Sigmoid colon (tissue), 7 donors: ENCODE measurements around the gene CRTC3. TPM values are rescaled to one million over a fixed set of nuclear protein-coding genes. Genes with fewer than 3 reads are reported as not detected.

ENCODE experiments used
- DNase-seq: peaks from one replicate; pipeline ENCODE4 v3.0.0-alpha.2; 2019
- H3K27ac ChIP-seq, 4 donors: fragments of 200-600 bp; sonication (generic); one replicate each; pipeline ENCODE4 v1.5.1; 2016 to 2019; ENCODE audit warnings: mild to moderate bottlenecking in 1 of 4
- H3K27me3 ChIP-seq, 3 donors: fragments of 200-600 bp; sonication (generic); one replicate each; pipeline ENCODE4 v1.5.1; 2019; ENCODE audit warnings: mild to moderate bottlenecking in 1 of 3
- H3K36me3 ChIP-seq, 4 donors: fragments of 200-600 bp; sonication (generic); one replicate each; pipeline ENCODE4 v1.5.1; 2016 to 2019
- H3K4me1 ChIP-seq, 4 donors: fragments of 200-600 bp; sonication (generic); one replicate each; pipeline ENCODE4 v1.5.1; 2017 to 2019
- H3K4me3 ChIP-seq, 4 donors: fragments of 200-600 bp; sonication (generic); one replicate each; pipeline ENCODE4 v1.5.1; 2017 to 2019; ENCODE audit warnings: mild to moderate bottlenecking in 2 of 4, moderate library complexity in 1 of 4
- H3K9me3 ChIP-seq, 4 donors: fragments of 200-600 bp in 3 of 4; sonication (generic) in 3 of 4; one replicate each; pipeline versions ENCODE4 v1.5.1 to v1.6.1; 2013 to 2019
- EP300 ChIP-seq, 4 donors: sonication (generic); formaldehyde crosslinking; IDR thresholded peaks; one replicate each; pipeline ENCODE4 v1.6.1; 2017; ENCODE audit warnings: antibody characterized with exemption in 4 of 4
- POLR2A ChIP-seq, 2 donors: fragments of 450-650 bp; IDR thresholded peaks; one replicate each; pipeline ENCODE4 v1.6.1; 2016; ENCODE audit warnings: antibody characterized with exemption in 2 of 2, mild to moderate bottlenecking in 2 of 2, moderate library complexity in 2 of 2
- POLR2AphosphoS5 ChIP-seq, 4 donors: sonication (generic); formaldehyde crosslinking; IDR thresholded peaks; one replicate each; pipeline ENCODE4 v1.6.1; 2017; ENCODE audit warnings: antibody characterized with exemption in 4 of 4
- WGBS, 2 donors: extraction: QIAGEN DNeasy Blood & Tissue Kit; methylation state at CpG; one replicate each; pipeline ENCODE4 v1.1.7; 2013; 5-methylcytosine and 5-hydroxymethylcytosine counted together
- intact Hi-C: fragments of 100-400 bp; cut with DNase I; formaldehyde crosslinking; loops from one replicate; pipeline ENCODE4 v1.15.1; 2023
- polyA plus RNA-seq, 3 donors: library from polyadenylated mRNA; stranded (reverse); fragments of 200-250 nt; gene quantifications; one replicate each; pipeline ENCODE4 v1.2.3, GENCODE V29; 2013
- total RNA-seq, 4 donors: library from RNA; depleted of rRNA; stranded (reverse); fragments of >200 nt; gene quantifications; one replicate each; pipeline ENCODE4 v1.1.0, GENCODE V29; 2016
- TF ChIP-seq, protein P1 (sequence below), 4 experiments: fragments of 450-650 bp in 3 of 4; fragments of 200-600 bp in 1 of 4; IDR thresholded peaks; one replicate each; pipeline ENCODE4 v1.5.1; 2016 to 2019; ENCODE audit warnings: antibody characterized with exemption in 4 of 4, mild to moderate bottlenecking in 3 of 4, moderate library complexity in 2 of 4
- donor health status: healthy with polysubstance abuse.
- donor health status: Bipolar disorder and iron deficiency.
- donor health status: healthy.

Gene CRTC3
- total and polyA plus RNA-seq, 7 donors: 5.4 to 64.0 (median 27.6) TPM

DNA sequence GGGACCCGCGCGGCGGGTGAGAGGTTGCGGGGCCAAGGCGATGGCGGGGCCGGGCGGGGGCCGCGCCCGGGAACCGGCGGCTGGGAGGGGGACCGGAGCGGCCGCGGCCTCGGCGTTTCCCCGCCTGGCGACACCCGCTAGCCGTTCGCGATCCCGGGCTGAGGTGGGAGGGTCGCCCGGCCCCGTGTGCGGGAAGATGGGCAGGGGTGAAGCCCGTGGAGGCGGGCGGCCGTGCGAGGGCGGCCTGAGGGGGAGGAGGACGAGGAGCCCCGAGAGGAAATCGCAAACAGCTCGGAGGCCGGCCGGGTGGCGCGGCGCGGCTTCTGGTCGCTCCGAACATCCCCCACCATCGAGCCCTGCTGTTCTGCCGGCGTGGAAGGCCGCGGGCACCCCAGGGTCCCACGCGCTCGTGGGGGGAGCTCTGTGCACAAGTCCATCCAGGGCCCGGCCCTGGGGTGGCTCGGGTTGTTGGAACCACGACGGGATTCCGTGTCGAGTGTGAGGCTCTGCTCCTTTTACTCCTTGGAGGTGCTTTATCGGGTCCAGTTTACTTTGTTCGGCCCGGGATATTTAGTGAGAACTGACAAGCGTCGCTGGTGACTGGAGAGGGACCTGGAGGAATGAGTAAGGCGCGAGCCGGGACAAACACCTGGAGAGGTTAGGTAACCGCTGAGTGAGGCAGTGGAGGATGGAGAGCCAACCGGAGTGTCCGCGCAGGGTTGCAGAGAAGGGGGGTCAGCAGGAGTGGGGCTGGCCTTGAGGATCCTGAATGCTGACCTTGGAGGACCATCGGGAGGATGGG is 728 bp downstream of the CRTC3 start:
- intact Hi-C loops: loop anchor here (10.0 kb wide), 1 partner anchor 354 kb away; the partner anchor contains the start of gene FES
- peaks cover 0 to 47% (median 42%) of the 10 kb centered on the region in 4 donors for H3K4me1 ChIP-seq
- peak; percentile 70 for DNase-seq

DNA sequence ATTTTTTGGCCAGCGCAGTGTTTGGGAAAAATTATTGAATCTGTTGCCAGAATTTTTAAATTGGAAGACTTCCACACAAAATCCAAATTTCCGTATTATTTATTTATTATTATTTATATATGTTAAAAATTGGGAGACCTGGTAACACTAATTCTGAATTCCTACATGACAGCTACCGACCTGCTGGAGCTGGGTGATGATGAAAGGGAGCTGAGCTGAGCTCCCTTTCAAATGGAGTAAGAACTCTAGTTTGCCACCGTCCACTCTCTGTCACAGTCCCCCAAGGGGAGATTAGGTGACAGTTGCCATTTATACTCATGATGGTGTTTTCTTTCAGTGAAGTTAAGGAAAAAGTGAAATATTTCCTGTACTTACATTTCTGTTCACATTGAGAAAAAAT is 1.4 kb downstream of the CRTC3 start:
- H3K4me1 ChIP-seq: peaks cover 0 to 54% (median 49%) of the 10 kb centered on the region in 4 donors
- H3K4me3 ChIP-seq: peak overlapping the region; percentile 73 to 83 (median 78)
- no peaks in the 10 kb centered on the region for H3K9me3 ChIP-seq
- intact Hi-C loops: loop anchor here (10.0 kb wide), 1 partner anchor 354 kb away; the partner anchor contains the start of gene FES
- H3K27me3 ChIP-seq: no peaks in the 10 kb centered on the region
- no peak for DNase-seq
- no peaks in the 10 kb centered on the region for H3K36me3 ChIP-seq
- 53 to 56% methylated on average over 4 of the region's 4 CpGs for WGBS, 2 donors
- H3K27ac ChIP-seq: peak overlapping the region; percentile 94 to 99 (median 96)
- TF ChIP-seq POLR2AphosphoS5 (IDR thresholded peaks at IDR 0.05) (no peak), POLR2A (IDR thresholded peaks at IDR 0.05) (no peak), EP300 (IDR thresholded peaks at IDR 0.05) (no peak)
- TF ChIP-seq, protein P1, sequence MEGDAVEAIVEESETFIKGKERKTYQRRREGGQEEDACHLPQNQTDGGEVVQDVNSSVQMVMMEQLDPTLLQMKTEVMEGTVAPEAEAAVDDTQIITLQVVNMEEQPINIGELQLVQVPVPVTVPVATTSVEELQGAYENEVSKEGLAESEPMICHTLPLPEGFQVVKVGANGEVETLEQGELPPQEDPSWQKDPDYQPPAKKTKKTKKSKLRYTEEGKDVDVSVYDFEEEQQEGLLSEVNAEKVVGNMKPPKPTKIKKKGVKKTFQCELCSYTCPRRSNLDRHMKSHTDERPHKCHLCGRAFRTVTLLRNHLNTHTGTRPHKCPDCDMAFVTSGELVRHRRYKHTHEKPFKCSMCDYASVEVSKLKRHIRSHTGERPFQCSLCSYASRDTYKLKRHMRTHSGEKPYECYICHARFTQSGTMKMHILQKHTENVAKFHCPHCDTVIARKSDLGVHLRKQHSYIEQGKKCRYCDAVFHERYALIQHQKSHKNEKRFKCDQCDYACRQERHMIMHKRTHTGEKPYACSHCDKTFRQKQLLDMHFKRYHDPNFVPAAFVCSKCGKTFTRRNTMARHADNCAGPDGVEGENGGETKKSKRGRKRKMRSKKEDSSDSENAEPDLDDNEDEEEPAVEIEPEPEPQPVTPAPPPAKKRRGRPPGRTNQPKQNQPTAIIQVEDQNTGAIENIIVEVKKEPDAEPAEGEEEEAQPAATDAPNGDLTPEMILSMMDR (IDR thresholded peaks at IDR 0.05): no peak

More for the DNA sequence above, 728 bp downstream of the CRTC3 start:
- no peaks in the 10 kb centered on the region for H3K27me3 ChIP-seq
- H3K4me3 ChIP-seq: peak overlapping the region; percentile 73 to 83 (median 78)
- no peaks in the 10 kb centered on the region for H3K36me3 ChIP-seq
- peak overlapping the region; percentile 94 to 99 (median 96) for H3K27ac ChIP-seq
- TF ChIP-seq EP300 (IDR thresholded peaks at IDR 0.05) (no peak), POLR2AphosphoS5 (IDR thresholded peaks at IDR 0.05) (peak in 2 of 4 donors; percentile 9 to 10), POLR2A (IDR thresholded peaks at IDR 0.05) (no peak)
- TF ChIP-seq, protein P1 (IDR thresholded peaks at IDR 0.05): no peak
- H3K9me3 ChIP-seq: no peaks in the 10 kb centered on the region
- WGBS, 2 donors: 0 to 1% methylated on average over 76 of the region's 76 CpGs

DNA sequence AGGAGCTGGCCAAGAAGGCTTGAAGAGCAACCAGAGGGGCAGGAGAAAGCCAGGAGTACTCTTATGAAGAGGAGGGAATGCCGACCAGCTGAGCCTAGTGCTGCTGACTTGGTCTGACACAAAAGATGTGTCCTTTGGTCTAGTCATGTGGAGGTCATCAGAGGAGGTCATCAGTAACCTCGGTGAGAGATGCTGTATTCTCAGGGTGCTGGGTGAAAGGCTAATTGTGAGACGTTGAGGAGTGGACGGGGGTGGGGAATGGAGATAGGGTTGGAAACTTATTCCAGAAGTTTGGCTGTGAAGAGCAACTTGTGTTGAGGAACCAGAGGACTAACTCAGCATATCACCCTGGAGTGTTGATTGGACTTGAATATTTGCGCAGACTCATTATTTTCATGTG is 5.5 kb downstream of the CRTC3 start:
- intact Hi-C loops: loop anchor here (10.0 kb wide), 1 partner anchor 350 kb away; the partner anchor contains the start of gene FES
- 89 to 91% methylated on average over 5 of the region's 5 CpGs for WGBS, 2 donors

DNA sequence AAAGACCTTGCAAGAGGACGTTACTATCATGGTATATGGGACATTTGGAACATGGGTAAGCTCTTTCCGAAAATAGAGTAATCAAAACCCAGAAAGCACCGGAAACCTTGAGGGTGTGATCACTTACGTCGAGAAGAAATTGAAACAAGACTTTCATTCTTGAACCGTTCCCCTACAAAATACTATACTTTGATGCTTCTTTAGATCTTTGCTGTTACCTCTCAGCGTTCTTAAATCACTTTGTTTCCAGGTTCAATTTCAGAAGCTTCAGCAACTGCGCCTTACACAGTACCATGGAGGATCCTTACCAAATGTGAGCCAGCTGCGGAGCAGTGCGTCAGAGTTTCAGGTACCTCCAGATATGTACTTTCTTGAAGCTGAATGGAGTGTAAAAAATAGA is 10.1 kb downstream of the CRTC3 start:
- DNase-seq: no peak

More for the DNA sequence above, 5.5 kb downstream of the CRTC3 start:
- peaks cover 0 to 5% (median 0%) of the 10 kb centered on the region in 4 donors for H3K36me3 ChIP-seq
- peak overlapping the region in 1 of 4 donors; percentile 60 for H3K27ac ChIP-seq
- no peaks in the 10 kb centered on the region for H3K9me3 ChIP-seq
- H3K4me1 ChIP-seq: peaks cover 0 to 82% (median 64%) of the 10 kb centered on the region in 4 donors
- no peaks in the 10 kb centered on the region for H3K27me3 ChIP-seq
- DNase-seq: no peak
- no peak for TF ChIP-seq POLR2A (IDR thresholded peaks at IDR 0.05)
- TF ChIP-seq, protein P1 (IDR thresholded peaks at IDR 0.05): no peak
- TF ChIP-seq POLR2AphosphoS5 (IDR thresholded peaks at IDR 0.05): no peak
- no peak for TF ChIP-seq EP300 (IDR thresholded peaks at IDR 0.05)
- no peak overlapping the region for H3K4me3 ChIP-seq

More for the DNA sequence above, 10.1 kb downstream of the CRTC3 start:
- Histone ChIP-seq H3K4me1 (peaks cover 0 to 47% (median 34%) of the 10 kb centered on the region in 4 donors), H3K9me3 (no peaks in the 10 kb centered on the region), H3K27ac (peak overlapping the region in 2 of 4 donors; percentile 16 to 53), H3K27me3 (no peaks in the 10 kb centered on the region), H3K4me3 (no peak overlapping the region), H3K36me3 (peaks cover 0 to 34% (median 0%) of the 10 kb centered on the region in 4 donors)
- TF ChIP-seq, protein P1 (IDR thresholded peaks at IDR 0.05): no peak
- no peak for TF ChIP-seq POLR2A (IDR thresholded peaks at IDR 0.05)
- no peak for TF ChIP-seq EP300 (IDR thresholded peaks at IDR 0.05)
- no peak for TF ChIP-seq POLR2AphosphoS5 (IDR thresholded peaks at IDR 0.05)
- intact Hi-C loops: loop anchor here (10.0 kb wide), 1 partner anchor 345 kb away; the partner anchor contains the start of gene FES
- WGBS, 2 donors: 72 to 92% methylated on average over 10 of the region's 10 CpGs
